GM21367 (cell line): ENCODE data around the gene ZFAND2A.
"Not testable (repeated sequence)": the region's sequence is repeated elsewhere in the genome, so short reads cannot be mapped to it uniquely, and the experiment has no call there.

Source experiments
- ATAC-seq: cut with Tn5 transposase; IDR thresholded peaks from one replicate; pipeline ENCODE4 v1.9.1; 2021; ENCODE audit not compliant: unreplicated experiment

ZFAND2A gene

DNA sequence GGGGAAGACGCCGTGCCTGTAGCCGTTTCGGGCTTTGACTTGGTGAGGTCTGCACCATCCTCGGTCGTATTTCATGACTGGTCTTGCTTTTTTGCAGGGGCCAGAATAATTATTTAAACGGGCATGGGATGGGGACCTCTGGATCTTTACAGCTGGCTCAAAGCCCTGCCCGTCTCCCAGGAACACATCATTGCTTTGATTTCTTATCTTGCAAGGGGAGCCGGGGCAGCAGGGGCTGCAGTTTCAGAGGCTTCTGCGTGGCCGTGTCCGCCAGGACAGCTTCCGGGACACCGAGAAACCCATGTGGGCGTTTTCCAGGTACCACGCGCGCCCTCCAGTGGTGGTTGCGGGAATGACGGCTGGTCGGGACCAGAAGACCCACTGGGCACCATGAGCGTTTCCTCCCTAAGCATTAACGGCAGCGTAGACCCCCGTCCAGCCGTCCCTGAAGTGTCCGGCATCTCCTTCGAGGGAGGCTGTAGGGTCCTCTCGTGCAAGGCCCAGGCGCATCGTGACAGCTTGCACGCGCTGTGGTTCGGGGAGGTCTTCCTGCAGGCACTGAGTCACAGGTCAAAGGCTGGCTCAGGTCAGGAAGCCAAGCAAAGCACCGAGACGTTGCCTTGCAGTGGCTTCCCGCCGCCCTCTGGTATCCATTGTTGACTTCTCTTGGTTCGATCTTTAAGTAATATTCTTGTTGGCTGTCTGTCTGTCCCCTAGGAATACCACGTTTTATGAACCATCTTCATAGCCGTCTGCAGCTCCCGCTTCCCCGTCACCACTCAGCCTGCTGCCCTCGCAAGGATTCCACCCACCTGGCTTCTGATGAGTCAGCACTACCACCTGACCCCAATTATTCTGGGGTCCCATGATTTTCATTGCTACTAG is 16.2 kb upstream of the ZFAND2A start:
- no peak for ATAC-seq

DNA sequence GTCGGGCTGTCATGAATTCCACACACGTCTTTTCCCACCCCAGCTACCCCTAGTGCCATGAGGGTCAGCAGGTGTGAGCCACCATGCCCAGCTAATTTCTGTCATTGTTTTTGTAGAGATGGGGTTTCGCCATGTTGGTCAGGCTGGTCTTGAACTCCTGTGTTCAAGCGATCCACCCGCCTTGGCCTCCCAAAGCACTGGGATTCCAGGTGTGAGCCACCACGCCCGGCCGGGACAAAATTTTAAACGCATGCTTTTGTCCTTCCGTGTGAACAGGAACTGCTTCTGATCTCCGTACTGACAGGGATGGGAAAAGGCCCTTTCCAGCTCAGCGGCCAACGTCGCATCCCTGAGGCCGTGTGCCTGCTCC is 15.6 kb upstream of the ZFAND2A start:
- no peak for ATAC-seq

DNA sequence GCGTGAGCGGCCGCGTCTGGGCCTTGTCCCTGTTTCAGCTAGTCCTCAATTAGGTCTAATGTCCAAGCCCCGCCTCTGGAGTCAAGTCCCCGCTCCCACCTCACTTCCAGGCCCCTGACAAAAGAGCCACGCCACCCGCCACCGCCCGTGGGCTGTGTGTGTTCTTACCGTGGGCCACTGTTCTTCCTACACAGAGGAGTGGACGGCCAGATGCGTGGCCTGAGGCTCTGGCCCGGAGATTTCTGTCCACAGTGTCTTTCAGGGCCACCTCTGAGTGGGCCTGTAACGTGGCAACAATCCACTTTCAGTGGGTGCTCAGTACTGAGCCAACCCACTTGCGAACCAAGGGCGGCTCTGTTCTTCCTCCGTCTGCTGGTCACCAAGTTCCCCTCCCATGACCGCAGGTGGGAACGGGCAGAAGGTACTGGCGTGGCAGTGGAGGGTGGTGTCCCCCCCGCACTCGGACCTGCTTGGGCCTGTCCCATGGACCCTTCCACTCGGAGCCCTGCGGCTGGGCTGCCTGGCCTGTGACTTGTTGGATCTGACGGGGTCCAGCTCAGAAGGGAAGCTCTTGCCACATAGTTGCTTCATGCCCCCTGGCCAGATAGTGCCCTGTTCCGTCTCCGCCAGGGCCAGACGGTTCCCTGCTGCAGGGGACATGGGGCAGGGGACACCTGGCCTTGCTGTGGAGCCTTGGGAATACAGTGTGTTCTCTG is 15.0 kb upstream of the ZFAND2A start:
- ATAC-seq = no peak

DNA sequence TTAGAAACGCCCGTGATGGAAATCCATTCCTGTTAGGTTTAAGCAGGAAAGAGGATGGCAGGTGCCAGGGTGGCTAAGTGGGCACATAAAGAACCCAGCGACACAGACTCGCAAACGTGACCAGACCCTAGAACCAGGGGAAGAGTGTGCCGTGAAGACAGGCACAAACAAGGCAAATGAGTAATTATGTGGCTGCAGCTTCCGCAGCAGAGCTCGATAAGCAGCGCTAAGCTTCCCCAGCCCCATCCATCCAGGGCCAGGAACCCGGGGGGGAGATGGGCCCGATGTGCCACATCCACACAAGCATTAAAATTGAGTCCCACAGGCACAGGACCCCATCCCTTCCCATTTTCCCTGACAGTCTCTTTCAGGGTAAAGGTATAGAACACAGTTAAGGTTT is 14.0 kb upstream of the ZFAND2A start:
- ATAC-seq = no peak

DNA sequence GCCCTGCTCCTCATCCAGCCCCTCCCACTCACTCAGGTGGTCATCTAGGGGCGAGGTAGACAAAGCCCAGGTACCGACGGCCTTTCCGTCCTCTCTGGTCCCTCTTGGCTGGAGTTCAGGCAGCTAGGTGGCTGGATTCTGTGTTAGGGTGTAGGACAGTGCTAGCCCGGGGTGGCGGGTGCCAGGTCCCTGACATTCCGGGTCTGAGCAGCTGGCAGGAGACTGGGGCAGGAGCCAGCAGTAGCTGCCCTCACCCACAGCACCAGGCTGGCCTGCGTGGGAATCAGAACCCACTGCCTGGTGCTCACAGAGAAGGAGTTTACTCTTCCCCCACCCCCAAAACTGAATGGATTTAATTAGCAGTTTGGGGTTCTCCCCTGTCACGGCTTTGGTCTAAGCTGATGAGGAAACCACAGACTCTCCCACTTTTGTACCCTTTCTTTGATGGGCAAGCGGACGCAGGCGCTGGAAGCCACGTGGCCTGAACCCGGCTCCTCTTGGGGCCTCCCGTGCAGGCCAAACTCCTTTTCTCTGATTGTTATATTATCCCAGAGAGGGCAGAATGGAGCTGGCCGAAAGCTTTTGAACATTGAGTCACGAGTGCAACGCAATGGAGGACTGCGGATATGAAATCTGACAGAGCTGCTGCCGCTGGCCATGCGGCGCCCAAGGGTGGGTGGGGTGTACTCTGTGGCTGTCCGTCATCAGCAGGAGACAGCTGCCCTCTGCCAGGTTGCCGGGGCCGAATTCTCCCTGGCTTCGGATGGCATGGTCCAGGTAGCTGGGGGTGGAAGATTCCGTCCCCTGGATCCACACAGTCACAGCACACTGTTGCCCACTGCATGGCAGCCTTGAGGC is 12.9 kb upstream of the ZFAND2A start:
- no peak for ATAC-seq

DNA sequence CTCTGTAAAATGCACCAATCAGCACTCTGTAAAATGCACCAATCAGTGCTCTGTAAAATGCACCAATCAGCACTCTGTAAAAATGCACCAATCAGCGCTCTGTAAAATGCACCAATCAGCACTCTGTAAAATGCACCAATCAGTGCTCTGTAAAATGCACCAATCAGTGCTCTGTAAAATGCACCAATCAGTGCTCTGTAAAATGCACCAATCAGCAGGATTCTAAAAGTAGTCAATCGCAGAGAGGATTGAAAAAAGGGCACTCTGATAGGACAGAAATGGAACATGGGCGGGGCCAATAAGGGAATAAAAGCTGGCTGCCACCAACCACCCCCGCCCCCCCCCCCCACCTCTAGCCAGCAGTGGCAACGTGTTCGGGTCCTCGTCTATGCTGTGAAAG is 11.5 kb upstream of the ZFAND2A start:
- not testable (repeated sequence) for ATAC-seq

DNA sequence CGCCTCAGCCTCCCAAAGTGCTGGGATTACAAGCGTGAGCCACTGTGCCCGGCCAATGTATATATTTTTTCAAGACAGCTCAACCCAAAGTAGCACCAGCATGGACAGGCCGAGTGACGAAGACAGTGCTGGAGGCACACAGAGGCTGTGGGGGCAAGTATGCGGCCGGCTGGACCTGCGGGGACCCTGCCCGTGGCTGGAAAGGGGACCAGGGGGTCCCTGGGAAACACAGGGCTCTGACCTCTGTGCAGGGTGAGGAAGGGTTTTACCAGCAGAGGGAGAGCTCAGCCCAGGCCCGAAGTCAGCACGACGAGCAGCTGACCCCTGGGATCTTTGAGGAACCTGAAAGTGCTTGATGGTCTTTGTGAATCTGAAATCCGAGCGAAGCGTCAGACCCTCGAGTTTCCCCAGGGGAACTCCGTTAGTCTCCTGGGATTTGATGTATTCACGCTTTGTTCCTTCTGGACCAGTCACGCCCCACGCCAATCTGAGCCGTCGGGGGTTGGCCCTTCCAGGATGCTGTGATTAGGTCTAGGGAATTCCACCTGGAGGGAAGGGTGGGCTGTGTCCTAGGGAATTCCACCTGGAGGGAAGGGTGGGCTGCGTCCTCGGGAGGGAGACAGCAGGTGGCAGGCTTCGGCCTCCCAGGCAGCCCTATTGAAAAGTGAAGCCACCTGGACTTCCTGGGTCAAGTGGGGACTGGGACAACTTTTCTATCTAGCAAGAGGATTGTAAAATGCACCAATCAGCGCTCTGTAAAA is 10.9 kb upstream of the ZFAND2A start:
- no peak for ATAC-seq

DNA sequence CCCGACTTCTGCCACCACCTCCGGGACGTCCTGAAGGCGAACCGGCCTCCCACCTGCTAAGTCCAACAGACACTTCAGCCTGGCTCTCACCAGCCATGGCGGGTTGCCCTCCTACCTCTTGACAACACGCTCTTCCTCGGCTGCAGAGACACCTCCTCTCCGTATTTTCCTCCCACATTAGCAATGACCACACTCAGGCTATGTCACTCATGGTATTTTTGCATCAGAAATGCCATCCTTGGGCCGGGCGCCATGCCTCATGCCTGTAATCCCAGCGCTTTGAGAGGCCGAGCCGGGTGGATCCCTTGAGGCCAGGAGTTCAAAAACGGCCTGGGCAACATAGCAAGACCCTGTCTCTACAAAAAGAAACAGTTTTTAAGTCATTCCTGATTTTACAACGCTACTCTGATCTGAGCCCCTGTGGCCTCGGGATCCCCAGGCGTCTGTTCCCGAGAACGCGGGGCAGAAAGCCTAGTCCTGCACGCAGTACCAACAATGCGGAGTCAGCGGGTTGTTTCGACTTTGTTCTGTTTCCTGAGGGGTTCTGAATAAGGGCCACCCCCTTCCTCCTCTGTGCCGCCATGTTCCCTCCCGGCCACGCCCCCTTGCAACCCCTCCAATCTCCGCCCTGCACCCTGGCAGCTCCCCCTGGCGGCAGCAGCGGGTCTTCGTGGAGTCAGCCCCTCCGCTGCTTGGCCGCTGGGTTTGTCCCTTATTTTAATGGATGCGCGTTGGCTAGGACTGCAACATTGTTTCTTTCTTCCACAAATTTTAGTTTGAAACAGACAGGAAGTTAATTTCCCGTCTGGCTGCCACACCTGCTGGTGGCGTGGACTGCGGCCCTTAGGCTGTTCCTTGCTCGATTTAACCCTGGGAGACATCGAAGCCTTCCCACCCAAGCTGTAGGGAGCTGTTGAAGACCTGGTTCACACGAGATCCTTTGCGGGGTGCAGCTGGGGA is 9.7 kb upstream of the ZFAND2A start:
- peak; percentile 76 for ATAC-seq

DNA sequence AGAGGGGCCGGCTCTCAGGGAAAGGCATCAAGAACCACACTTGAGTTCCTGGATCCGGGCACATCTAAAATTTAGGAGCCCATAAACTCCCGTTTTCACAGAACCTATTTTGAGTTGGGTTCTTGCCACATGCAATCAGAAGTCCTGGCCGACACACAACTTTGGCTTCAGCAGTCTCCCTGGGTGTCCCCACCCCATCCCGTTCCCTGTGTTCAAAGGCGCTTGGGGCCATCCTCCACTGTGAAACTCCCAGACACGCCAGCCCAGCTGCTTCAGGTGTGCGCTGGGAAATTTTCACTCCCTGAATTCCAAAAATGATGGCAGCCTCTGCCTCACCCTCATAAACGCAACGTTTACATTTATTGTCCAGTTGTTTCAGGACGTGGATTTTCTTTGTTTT is 8.4 kb upstream of the ZFAND2A start:
- no peak for ATAC-seq

DNA sequence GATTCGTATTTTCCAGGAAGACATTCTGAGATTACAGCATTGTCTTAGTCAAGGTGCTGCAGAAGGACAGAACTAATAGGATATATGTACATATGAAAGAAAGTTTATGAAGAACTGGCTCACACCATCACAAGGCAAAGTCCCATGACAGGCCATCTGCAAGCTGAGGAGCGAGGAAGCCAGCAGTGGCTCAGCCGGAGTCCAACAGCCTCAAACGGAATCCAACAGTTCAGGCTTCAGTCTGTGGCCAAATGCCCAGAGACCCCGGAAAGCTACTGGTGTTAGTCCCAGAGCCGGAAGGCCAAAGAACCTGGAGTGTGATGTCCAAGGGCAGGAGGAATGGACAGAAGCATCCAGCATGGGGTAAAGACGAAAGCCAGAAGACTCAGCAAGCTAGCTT is 4.4 kb upstream of the ZFAND2A start:
- ATAC-seq = no peak

DNA sequence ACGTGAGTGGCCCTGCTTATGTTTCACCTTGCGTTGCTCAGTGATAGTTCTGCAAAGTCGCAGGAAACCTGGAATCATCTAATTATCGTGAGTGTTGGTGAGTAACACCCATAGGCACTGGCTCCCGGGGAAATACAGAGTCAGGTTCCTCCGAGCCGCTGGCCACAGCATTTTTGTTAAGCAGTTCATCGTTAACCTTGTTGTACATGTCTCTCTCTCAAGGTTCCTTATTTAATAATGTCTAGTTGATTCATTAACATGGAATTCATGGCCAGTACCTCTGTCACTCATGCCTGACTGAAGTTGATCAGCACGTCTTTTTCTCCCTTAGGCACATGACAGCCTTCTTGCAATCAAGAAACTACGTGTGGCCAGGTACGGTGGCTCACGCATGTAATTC is 3.1 kb upstream of the ZFAND2A start:
- no peak for ATAC-seq

DNA sequence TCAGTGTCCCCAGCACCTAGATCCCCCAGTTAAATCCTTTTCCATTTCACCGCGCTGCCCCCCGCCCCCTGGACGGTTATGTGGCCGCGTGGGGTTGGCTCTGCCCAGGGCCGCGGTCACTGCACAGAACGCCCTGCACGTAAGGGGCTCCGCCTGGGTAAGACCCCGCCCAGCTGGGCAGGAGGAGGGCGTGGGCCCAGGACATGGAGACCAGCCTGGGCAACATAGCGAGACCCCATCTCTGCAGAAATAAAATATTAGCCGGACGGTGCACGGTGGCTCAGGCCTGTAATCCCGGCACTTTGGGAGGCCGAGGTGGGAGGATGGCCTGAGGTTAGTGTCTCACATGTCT is 650 bp upstream of the ZFAND2A start:
- no peak for ATAC-seq

DNA sequence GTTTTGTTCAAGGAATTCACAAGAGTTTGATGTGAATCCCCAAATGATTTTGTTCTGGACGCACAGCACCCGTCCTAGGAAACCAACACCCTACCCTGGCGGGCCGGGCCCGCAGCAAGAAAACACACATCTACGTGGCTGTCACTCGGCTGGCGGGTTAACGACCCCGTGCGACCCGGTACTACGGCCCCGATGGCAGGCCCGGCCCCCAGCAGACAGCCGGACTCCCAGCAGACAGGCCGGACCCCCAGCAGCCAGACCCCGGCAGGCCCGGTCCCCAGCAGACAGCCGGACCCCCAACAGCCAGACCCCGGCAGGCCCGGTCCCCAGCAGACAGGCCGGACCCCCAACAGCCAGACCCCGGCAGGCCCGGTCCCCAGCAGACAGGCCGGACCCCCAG is 765 bp downstream of the ZFAND2A start:
- not testable (repeated sequence) for ATAC-seq

DNA sequence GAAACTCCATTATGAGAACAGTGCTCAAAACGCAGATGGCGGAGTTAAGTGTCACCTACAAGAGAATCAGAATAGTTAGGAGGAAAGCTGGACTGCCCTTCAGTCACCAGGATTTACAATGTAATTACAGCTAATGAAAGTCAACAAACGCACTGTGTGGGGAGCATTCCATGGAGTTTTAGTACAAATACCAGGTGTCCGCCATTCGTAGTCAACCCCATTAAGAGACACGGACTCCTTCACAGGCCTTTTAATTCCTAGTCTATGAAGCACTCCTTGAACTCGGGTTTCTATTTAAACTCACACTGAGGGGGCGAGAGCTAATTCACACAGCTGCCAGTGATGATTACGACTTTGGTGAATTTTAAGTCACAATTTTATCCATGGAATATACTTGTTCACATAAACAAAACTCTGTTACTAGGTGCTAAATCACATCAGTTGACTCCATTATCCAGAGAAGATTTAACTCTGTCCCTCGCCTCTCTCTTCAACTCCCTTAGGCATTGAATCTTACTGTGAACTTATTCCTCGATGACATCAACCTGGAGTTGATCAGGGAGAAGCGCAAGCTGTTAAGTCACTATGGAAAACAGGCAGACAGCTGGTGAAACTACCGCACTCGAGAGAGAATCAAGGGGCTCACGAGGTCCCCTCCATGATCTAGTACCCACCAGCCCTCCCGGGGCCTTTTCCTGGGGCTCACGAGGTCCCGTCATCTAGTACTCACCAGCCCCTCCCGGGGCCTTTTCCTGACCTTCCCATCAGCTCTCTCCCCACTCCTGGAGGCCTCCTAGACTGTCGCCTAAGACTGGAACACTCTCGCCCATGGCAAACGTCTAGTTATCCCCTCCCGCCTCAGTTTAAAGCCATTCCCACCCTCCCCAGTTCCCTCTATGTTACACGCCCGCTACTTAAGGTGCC is 1.5 kb downstream of the ZFAND2A start:
- ATAC-seq = no peak

DNA sequence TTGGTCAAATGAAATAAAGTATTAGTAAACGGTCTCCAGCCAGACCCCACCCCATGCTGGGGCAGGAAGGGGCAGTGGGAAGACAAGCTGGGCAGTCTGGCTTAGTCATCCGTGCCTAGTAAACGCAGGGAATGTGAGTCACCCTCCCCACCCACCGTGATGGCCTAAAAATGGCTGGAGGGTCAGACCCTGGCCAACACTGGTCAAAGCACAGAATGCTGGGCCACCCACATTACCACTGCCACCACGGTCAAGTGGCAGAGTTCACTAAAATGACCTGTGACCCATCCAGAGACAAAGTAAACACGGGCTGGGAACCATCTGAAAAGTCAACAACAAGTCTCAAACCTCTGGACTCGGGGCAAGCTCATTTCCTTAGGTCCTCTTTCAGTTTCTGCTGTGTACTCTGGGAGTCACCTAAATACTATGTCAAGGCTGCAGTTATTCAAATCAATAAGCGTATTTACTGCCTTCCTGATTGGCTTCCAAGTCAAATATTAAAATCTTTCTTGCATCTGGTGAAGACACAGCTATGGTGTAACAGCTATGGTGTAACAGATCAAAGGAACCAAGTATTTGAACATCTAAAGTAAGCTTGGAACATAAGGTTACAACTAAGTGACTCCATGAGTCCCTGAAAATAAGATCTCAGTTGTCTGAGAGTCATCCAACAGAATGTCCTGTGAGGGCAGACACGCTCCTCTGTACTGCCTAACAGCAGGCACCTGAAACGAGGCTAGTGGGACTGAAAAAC is 3.0 kb downstream of the ZFAND2A start:
- no peak for ATAC-seq

DNA sequence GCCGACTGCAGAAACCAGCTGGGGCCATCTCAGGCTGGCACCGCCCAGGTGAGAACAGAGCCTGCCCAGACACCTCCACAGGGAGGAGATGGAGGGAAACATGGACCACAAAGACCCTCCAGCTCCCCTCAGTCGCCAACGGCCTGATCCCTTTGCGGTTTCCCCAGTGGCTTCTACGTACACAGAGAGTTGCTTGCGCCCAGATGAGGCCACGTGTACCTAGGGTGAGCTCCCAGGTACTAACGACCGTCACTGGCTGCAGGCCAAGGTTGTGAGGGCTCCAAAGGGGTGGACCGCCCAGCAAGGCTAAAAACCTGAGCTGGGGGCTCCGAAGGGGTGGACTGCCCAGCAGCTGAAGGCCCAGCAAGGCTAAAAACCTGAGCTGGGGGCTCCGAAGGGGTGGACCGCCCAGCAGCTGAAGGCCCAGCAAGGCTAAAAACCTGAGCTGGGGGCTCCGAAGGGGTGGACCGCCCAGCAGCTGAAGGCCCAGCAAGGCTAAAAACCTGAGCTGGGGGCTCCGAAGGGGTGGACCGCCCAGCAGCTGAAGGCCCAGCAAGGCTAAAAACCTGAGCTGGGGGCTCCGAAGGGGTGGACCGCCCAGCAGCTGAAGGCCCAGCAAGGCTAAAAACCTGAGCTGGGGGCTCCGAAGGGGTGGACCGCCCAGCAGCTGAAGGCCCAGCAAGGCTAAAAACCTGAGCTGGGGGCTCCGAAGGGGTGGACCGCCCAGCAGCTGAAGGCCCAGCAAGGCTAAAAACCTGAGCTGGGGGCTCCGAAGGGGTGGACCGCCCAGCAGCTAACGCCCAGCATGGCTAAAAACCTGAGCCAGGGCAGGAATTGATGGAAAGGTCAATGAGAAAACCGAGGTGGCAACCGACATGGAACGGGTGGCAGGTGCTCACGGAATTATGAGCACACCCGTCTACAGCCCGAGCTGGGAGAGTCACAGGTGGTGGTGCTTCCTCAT is 3.9 kb downstream of the ZFAND2A start:
- not testable (repeated sequence) for ATAC-seq
